HG03571 (cell line): ENCODE data around the gene TRIM39.
A peak's percentile ranks its signal among the peaks of the same experiment; 100 is the strongest.
"Not testable (repeated sequence)": the region's sequence is repeated elsewhere in the genome, so short reads cannot be mapped to it uniquely, and the experiment has no call there.

ENCODE experiments used
- ATAC-seq: cut with Tn5 transposase; IDR thresholded peaks from one replicate; pipeline ENCODE4 v1.9.1; 2021; ENCODE audit not compliant: unreplicated experiment

The TRIM39 gene

GRCh38 chr6:30326526-30327231 lies at the start of gene TRIM39:
TSS of gene TRIM39 (plus strand) at chr6:30326927. CDS start at chr6:30329318, 2,391 bp downstream.
- ATAC-seq = peak; percentile 69

- not testable (repeated sequence) for ATAC-seq
Measured at GRCh38 chr6:30280988-30281387, 45.7 kb upstream of the TRIM39 start.

- no peak for ATAC-seq
Measured at GRCh38 chr6:30282522-30282921, 44.2 kb upstream of the TRIM39 start.

- no peak for ATAC-seq
Measured at GRCh38 chr6:30283761-30284160, 43.0 kb upstream of the TRIM39 start.

- no peak for ATAC-seq
Measured at GRCh38 chr6:30287139-30287538, 39.6 kb upstream of the TRIM39 start.

GRCh38 chr6:30295837-30296236 lies 30.9 kb upstream of the TRIM39 start:
- no peak for ATAC-seq

GRCh38 chr6:30304002-30304401 lies 22.7 kb upstream of the TRIM39 start:
- ATAC-seq = no peak

- no peak for ATAC-seq
Measured at GRCh38 chr6:30311101-30311500, 15.6 kb upstream of the TRIM39 start.

- no peak for ATAC-seq
Measured at GRCh38 chr6:30311671-30312070, 15.1 kb upstream of the TRIM39 start.

GRCh38 chr6:30312266-30312665 lies 14.5 kb upstream of the TRIM39 start:
- no peak for ATAC-seq

- ATAC-seq = no peak
Measured at GRCh38 chr6:30312676-30313321, 13.9 kb upstream of the TRIM39 start.

GRCh38 chr6:30315156-30315555 lies 11.6 kb upstream of the TRIM39 start:
- ATAC-seq = no peak

- ATAC-seq = no peak
Measured at GRCh38 chr6:30317913-30318589, 8.7 kb upstream of the TRIM39 start.

GRCh38 chr6:30319146-30319835 lies 7.4 kb upstream of the TRIM39 start:
- ATAC-seq = no peak

GRCh38 chr6:30321692-30322388 lies 4.9 kb upstream of the TRIM39 start:
- no peak for ATAC-seq

GRCh38 chr6:30322527-30323501 lies 3.9 kb upstream of the TRIM39 start:
- ATAC-seq = no peak

GRCh38 chr6:30323806-30324205 lies 2.9 kb upstream of the TRIM39 start:
- no peak for ATAC-seq

GRCh38 chr6:30325150-30325872 lies 1.4 kb upstream of the TRIM39 start:
- ATAC-seq = peak; percentile 10
